ENCODE data around the gene RBM39. TPM values are rescaled to one million over a fixed set of nuclear protein-coding genes. Genes with fewer than 3 reads are reported as not detected.
A peak's percentile ranks its signal among the peaks of the same experiment; 100 is the strongest.

Gene RBM39
- polyA plus RNA-seq, 3 donors: 89.5 to 209 (median 98.0) TPM

DNA sequence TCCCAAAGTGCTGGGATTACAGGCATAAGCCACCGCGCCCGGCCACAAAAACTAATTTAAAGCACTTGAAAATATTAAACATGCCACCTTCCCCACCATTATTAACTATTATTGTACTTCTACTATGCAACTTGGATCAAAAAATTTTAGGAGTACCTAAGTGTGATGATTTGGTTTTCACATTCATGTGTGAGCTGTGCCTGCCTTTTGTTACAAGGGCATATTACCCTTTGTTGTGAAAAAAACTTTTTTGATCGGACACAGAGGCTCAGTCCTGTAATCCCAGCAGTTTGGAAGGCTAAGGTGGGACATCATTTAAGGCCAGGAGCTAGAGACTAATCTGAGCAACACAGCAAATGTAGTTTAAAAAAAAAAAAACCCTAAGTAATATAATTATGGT is 25.7 kb downstream of the RBM39 start:
- WGBS (ENCODE audit: insufficient coverage): no CpG with 5 or more reads among the region's 4 CpGs
- no peak overlapping the region for H3K4me3 Mint-ChIP-seq
- Histone ChIP-seq H3K79me2 (ENCODE audit: insufficient read depth, low read length) (peaks cover 100% of the 10 kb centered on the region), H3K36me3 (replicated peaks in 1 of 2; ENCODE audit: control insufficient read depth in 1 of 2, insufficient read depth in 2 of 2, low read length in 2 of 2) (peaks cover 97 to 100% of the 10 kb centered on the region in 2 donors), H3K9ac (ENCODE audit: insufficient read depth, low read length, poor library complexity, severe bottlenecking) (no peak overlapping the region), H3K27ac (ENCODE audit: low read depth in 1 of 2, low read length in 2 of 2) (no peak overlapping the region), H3K4me2 (replicated peaks; ENCODE audit: extremely low read depth, low read length, poor library complexity, severe bottlenecking) (no peak overlapping the region), H2AFZ (ENCODE audit: insufficient read depth, low read depth, low read length, poor library complexity, severe bottlenecking) (no peak overlapping the region), H3K4me1 (ENCODE audit: control insufficient read depth in 1 of 2, insufficient read depth in 2 of 2, low read length in 2 of 2) (no peaks in the 10 kb centered on the region), H3K9me3 (replicated peaks in 1 of 2; ENCODE audit: control insufficient read depth in 1 of 2, insufficient read depth in 1 of 2, low read length in 2 of 2) (no peaks in the 10 kb centered on the region), H3K4me3 (replicated peaks in 1 of 3; ENCODE audit: low read depth in 2 of 3, low read length in 3 of 3) (no peak overlapping the region), H4K20me1 (ENCODE audit: insufficient read depth, low read length) (peaks cover 100% of the 10 kb centered on the region), H3K27me3 (ENCODE audit: control insufficient read depth in 2 of 2, insufficient read depth in 2 of 2, low read length in 2 of 2) (no peaks in the 10 kb centered on the region)
- H3K36me3 Mint-ChIP-seq: peaks cover 77 to 99% of the 10 kb centered on the region in 2 donors
- DNase-seq: no peak
- H3K4me1 Mint-ChIP-seq: no peaks in the 10 kb centered on the region
- peak overlapping the region in 1 of 7 donors; percentile 35 for H3K27ac Mint-ChIP-seq
- no peaks in the 10 kb centered on the region for H3K27me3 Mint-ChIP-seq (ENCODE audit: low read depth in 3 of 3)
- intact Hi-C loops (cut with micrococcal nuclease): loop anchor here in 1 of 2 donors (10.0 kb wide), 1 partner anchor 1198 kb away; no protein-coding TSS in a partner anchor
- H3K9me3 Mint-ChIP-seq: no peaks in the 10 kb centered on the region
- TF ChIP-seq, protein P1, sequence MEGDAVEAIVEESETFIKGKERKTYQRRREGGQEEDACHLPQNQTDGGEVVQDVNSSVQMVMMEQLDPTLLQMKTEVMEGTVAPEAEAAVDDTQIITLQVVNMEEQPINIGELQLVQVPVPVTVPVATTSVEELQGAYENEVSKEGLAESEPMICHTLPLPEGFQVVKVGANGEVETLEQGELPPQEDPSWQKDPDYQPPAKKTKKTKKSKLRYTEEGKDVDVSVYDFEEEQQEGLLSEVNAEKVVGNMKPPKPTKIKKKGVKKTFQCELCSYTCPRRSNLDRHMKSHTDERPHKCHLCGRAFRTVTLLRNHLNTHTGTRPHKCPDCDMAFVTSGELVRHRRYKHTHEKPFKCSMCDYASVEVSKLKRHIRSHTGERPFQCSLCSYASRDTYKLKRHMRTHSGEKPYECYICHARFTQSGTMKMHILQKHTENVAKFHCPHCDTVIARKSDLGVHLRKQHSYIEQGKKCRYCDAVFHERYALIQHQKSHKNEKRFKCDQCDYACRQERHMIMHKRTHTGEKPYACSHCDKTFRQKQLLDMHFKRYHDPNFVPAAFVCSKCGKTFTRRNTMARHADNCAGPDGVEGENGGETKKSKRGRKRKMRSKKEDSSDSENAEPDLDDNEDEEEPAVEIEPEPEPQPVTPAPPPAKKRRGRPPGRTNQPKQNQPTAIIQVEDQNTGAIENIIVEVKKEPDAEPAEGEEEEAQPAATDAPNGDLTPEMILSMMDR (IDR thresholded peaks at IDR 0.05): no peak

DNA sequence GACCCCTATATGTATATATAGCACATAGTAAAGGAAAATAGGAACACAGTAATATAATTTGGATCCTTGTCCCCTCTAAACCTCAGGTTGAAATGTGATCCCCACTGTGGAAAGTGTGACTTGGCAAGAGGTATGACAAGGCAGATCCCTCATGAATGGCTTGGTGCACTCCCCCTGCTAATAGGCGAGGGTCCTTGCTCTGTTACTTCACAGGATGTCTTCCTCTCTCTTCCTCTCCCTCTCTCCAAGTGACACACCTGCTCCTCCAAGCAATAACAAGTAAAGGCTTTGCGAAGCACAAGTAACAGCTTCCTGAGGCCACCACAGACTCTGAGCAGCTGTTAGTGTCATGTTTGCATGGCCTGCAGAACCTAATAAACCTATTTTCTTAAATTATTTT is 26.4 kb downstream of the RBM39 start:
- H4K20me1 ChIP-seq (ENCODE audit: insufficient read depth, low read length): peaks cover 100% of the 10 kb centered on the region
- no peak overlapping the region for H3K27ac ChIP-seq (ENCODE audit: low read depth in 1 of 2, low read length in 2 of 2)
- no peak overlapping the region for H2AFZ ChIP-seq (ENCODE audit: insufficient read depth, low read depth, low read length, poor library complexity, severe bottlenecking)
- Mint-ChIP-seq H3K27ac (no peak overlapping the region), H3K9me3 (no peaks in the 10 kb centered on the region), H3K4me3 (no peak overlapping the region), H3K36me3 (peaks cover 78 to 99% of the 10 kb centered on the region in 2 donors), H3K27me3 (ENCODE audit: low read depth in 3 of 3) (no peaks in the 10 kb centered on the region), H3K4me1 (no peaks in the 10 kb centered on the region)
- H3K4me1 ChIP-seq (ENCODE audit: control insufficient read depth in 1 of 2, insufficient read depth in 2 of 2, low read length in 2 of 2): no peaks in the 10 kb centered on the region
- H3K79me2 ChIP-seq (ENCODE audit: insufficient read depth, low read length): peaks cover 100% of the 10 kb centered on the region
- intact Hi-C loops (cut with micrococcal nuclease): loop anchor here in 1 of 2 donors (10.0 kb wide), 1 partner anchor 1199 kb away; no protein-coding TSS in a partner anchor
- H3K9ac ChIP-seq (ENCODE audit: insufficient read depth, low read length, poor library complexity, severe bottlenecking): no peak overlapping the region
- H3K4me2 ChIP-seq (replicated peaks; ENCODE audit: extremely low read depth, low read length, poor library complexity, severe bottlenecking): no peak overlapping the region
- no peak overlapping the region for H3K4me3 ChIP-seq (replicated peaks in 1 of 3; ENCODE audit: low read depth in 2 of 3, low read length in 3 of 3)
- H3K36me3 ChIP-seq (replicated peaks in 1 of 2; ENCODE audit: control insufficient read depth in 1 of 2, insufficient read depth in 2 of 2, low read length in 2 of 2): peaks cover 97 to 100% of the 10 kb centered on the region in 2 donors
- 100% methylated on average over 1 of the region's 2 CpGs for WGBS (ENCODE audit: insufficient coverage)
- H3K9me3 ChIP-seq (replicated peaks in 1 of 2; ENCODE audit: control insufficient read depth in 1 of 2, insufficient read depth in 1 of 2, low read length in 2 of 2): no peaks in the 10 kb centered on the region
- no peaks in the 10 kb centered on the region for H3K27me3 ChIP-seq (ENCODE audit: control insufficient read depth in 2 of 2, insufficient read depth in 2 of 2, low read length in 2 of 2)
- no peak for DNase-seq
- TF ChIP-seq, protein P1 (IDR thresholded peaks at IDR 0.05): no peak

Data from CD14-positive monocyte (primary cell).